Measurements from ENCODE around the gene FRMD4B. TPM values are rescaled to one million over a fixed set of nuclear protein-coding genes. Genes with fewer than 3 reads are reported as not detected.
A peak's percentile ranks its signal among the peaks of the same experiment; 100 is the strongest.

Gene FRMD4B
- total RNA-seq, 1 experiment from 2014 or later: 4.4 TPM

DNA sequence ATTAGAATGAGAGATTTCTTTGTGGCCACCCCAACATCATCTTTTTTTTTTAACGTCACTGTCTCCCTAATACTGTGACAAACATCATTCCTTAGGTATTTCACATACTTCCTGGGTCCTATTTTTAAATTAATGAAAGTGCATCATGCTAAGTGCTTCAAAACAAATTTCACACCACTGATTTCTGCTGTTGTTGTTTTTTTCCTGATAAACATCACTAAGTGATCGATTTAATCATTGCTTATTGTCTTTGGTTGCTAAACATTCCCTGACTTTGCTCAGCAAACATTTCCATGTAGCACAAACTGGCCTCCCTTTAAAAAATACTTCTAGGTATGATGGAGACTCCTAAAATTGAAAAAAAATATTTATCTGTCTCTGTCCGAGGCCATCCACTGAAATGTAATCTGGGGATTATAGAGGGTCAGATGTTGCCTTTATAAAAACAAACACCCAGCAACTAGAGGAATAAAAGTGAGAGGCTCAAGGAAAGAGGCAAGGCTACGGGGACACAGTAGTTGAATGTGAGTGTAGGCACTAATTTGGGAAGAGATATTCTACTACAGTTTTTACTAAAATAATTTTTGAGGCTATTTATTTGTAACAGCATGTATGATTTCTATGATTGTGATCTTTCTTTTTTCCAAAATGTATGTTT lies 243.0 kb downstream of the FRMD4B start:
- Histone ChIP-seq H3K27me3 (no peaks in the 10 kb centered on the region), H3K27ac (no peak overlapping the region)
- peak in 1 of 2 experiments; percentile 33 for DNase-seq

DNA sequence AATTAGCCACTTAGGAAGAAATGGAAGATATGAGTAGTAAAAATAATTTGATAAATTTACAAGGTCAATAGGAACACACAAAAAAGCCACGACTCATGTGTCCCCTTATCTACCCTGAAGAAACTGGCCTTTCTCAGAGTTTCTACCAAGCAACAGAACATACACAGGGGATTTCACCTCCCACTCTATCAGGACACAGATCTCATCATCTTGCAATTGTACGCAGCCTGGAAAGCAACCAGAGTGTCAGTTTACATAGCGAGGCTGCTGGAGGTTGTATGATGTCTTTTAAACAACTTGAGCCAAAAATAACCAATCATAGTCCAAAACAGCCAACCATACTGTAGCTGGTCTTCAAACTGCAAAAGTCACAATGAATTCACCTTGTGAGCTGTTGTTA lies 243.8 kb downstream of the FRMD4B start:
- H3K27ac ChIP-seq: no peak overlapping the region
- H3K27me3 ChIP-seq: no peaks in the 10 kb centered on the region
- peaks cover 19% of the 10 kb centered on the region for H3K4me1 ChIP-seq
- H3K36me3 ChIP-seq: no peaks in the 10 kb centered on the region
- H3K9me3 ChIP-seq (replicated peaks): no peaks in the 10 kb centered on the region
- H3K4me3 ChIP-seq: no peak overlapping the region
- DNase-seq: peak in 1 of 2 experiments; percentile 26

More for the DNA sequence above, 243.0 kb downstream of the FRMD4B start:
- no peaks in the 10 kb centered on the region for H3K9me3 ChIP-seq (replicated peaks)
- peaks cover 19% of the 10 kb centered on the region for H3K4me1 ChIP-seq
- H3K36me3 ChIP-seq: no peaks in the 10 kb centered on the region
- no peak overlapping the region for H3K4me3 ChIP-seq

DNA sequence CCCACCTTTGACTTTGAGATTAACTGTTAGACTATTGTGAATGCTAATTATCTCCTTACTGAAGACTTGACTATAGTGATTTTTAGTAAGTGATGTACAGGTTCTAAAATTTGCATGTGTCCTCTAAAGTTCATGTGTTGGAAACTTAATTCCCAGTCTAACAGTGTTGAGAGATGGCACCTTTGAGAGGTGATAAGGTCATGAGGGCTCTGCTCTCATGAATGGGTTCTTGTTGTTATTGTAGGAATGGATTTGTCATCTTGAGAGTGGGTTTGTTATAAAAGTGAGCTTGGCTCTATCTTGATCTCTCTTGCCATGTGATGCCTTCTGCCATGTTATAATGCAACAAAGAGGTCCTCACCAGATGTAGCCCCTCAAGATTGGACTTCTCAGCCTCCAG lies 244.6 kb downstream of the FRMD4B start:
- peaks cover 19% of the 10 kb centered on the region for H3K4me1 ChIP-seq
- DNase-seq: no peak
- H3K9me3 ChIP-seq (replicated peaks): no peaks in the 10 kb centered on the region
- no peaks in the 10 kb centered on the region for H3K36me3 ChIP-seq
- H3K27me3 ChIP-seq: no peaks in the 10 kb centered on the region
- no peak overlapping the region for H3K27ac ChIP-seq
- H3K4me3 ChIP-seq: no peak overlapping the region

- no peak for DNase-seq
- no peak overlapping the region for H3K27ac ChIP-seq
- no peaks in the 10 kb centered on the region for H3K9me3 ChIP-seq (replicated peaks)
- no peaks in the 10 kb centered on the region for H3K27me3 ChIP-seq
- no peaks in the 10 kb centered on the region for H3K36me3 ChIP-seq
- H3K4me1 ChIP-seq: peaks cover 3% of the 10 kb centered on the region
- no peak overlapping the region for H3K4me3 ChIP-seq
Observed at GRCh38 chr3:69137412-69137811, 248.5 kb downstream of the FRMD4B start.

DNA sequence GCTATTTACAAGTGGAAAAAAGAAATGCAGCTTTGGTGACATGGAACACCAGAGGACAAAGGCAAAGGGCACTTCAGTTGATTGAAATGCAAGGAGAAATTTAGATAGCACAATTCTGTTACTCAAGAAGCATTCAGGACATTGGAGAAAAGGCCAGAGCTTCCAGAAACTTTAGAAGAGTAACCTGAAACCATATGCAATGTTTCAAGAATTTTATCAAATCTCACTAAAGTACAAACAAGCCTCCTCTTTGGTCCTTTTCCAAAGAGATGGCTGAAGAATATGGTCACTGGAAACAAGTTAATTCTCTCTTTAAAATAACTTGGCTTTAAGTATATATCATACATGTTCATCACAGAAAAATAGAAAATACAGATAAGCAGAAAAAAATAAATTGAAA lies 248.9 kb downstream of the FRMD4B start:
- no peaks in the 10 kb centered on the region for H3K9me3 ChIP-seq (replicated peaks)
- no peaks in the 10 kb centered on the region; the same call in 1 of the 2 replicates for H3K4me1 ChIP-seq
- H3K4me3 ChIP-seq: no peak overlapping the region
- no peak for DNase-seq
- no peaks in the 10 kb centered on the region for H3K36me3 ChIP-seq
- no peaks in the 10 kb centered on the region for H3K27me3 ChIP-seq
- H3K27ac ChIP-seq: no peak overlapping the region

DNA sequence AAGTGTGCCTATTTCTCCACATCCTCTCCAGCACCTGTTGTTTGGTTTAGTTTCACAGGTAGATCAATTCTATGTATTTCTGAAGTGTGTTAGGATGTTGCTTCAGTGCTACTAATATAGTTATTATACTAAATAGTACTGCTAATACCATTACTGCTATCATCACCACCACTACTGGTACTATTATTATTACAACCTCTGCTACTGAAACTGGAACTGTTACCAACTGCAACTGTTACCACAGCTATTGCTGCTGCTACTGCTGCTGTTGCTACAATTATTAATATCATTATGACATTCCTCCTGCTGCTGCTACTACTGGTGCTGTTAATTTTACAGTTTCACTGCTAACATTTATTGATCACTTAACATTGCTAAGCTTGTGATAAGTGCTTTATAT lies 255.2 kb downstream of the FRMD4B start:
- Histone ChIP-seq H3K27ac (no peak overlapping the region), H3K4me3 (no peak overlapping the region), H3K9me3 (replicated peaks) (no peaks in the 10 kb centered on the region), H3K27me3 (no peaks in the 10 kb centered on the region), H3K36me3 (no peaks in the 10 kb centered on the region), H3K4me1 (no peaks in the 10 kb centered on the region)
- no peak for DNase-seq

GRCh38 chr3:69129531-69129930 lies 256.4 kb downstream of the FRMD4B start:
- H3K4me1 ChIP-seq: no peaks in the 10 kb centered on the region
- H3K27me3 ChIP-seq: no peaks in the 10 kb centered on the region
- H3K4me3 ChIP-seq: no peak overlapping the region
- no peak for DNase-seq
- H3K27ac ChIP-seq: no peak overlapping the region
- no peaks in the 10 kb centered on the region for H3K36me3 ChIP-seq
- no peaks in the 10 kb centered on the region for H3K9me3 ChIP-seq (replicated peaks)

- Histone ChIP-seq H3K4me3 (no peak overlapping the region), H3K27ac (no peak overlapping the region), H3K27me3 (no peaks in the 10 kb centered on the region), H3K4me1 (no peaks in the 10 kb centered on the region), H3K36me3 (no peaks in the 10 kb centered on the region), H3K9me3 (replicated peaks) (no peaks in the 10 kb centered on the region)
- no peak for DNase-seq
Observed at GRCh38 chr3:69128509-69128908, 257.4 kb downstream of the FRMD4B start.

GRCh38 chr3:69126999-69127398 lies 258.9 kb downstream of the FRMD4B start:
- H3K36me3 ChIP-seq: no peaks in the 10 kb centered on the region
- no peaks in the 10 kb centered on the region for H3K9me3 ChIP-seq (replicated peaks)
- H3K27me3 ChIP-seq: no peaks in the 10 kb centered on the region
- H3K27ac ChIP-seq: no peak overlapping the region
- H3K4me3 ChIP-seq: no peak overlapping the region
- DNase-seq: no peak
- H3K4me1 ChIP-seq: peaks cover 7% of the 10 kb centered on the region

- Histone ChIP-seq H3K4me1 (peaks cover 7% of the 10 kb centered on the region), H3K9me3 (replicated peaks) (no peaks in the 10 kb centered on the region), H3K36me3 (no peaks in the 10 kb centered on the region), H3K27me3 (no peaks in the 10 kb centered on the region), H3K4me3 (no peak overlapping the region), H3K27ac (no peak overlapping the region)
- DNase-seq: no peak
Observed at GRCh38 chr3:69126216-69126615, 259.7 kb downstream of the FRMD4B start.

GRCh38 chr3:69122403-69122802 lies 263.5 kb downstream of the FRMD4B start, which contains the start of gene LMOD3:
Gene LMOD3 (minus strand): TSS chr3:69122595. CDS start chr3:69122386, 209 bp downstream.
- no peak within 1 kb of the TSS for H3K27ac ChIP-seq

DNA sequence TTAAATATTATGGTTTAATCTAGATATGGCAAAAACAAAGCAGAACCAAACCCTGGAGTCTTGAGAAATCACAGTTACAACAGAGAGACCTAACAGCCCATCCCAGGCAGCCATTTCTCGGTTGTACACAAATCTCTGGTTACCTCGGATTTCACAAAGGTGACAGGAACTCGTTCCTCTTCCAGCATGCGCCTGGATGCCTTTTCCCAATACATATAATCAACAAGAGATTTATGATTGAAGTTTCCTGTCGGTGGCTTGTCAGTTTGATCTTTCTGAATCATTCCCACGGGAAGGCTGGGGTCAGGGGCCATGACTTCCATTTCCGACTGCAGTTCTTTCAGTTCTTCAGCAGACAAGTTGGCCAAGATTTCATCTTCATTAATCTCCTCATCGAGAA lies 263.9 kb downstream of the FRMD4B start:
- Histone ChIP-seq H3K4me3 (peak overlapping the region; percentile 51), H3K4me1 (peaks cover 10% of the 10 kb centered on the region), H3K36me3 (no peaks in the 10 kb centered on the region), H3K27ac (no peak overlapping the region), H3K9me3 (replicated peaks) (no peaks in the 10 kb centered on the region), H3K27me3 (no peaks in the 10 kb centered on the region)
- DNase-seq: peak in 1 of 2 experiments; percentile 15

More at GRCh38 chr3:69122403-69122802, 263.5 kb downstream of the FRMD4B start, which contains the start of gene LMOD3:
- peak; percentile 66 to 80 for DNase-seq
- H3K4me1 ChIP-seq: peaks cover 7% of the 10 kb centered on the region
- H3K27me3 ChIP-seq: no peaks in the 10 kb centered on the region
- H3K36me3 ChIP-seq: no peaks in the 10 kb centered on the region
- H3K9me3 ChIP-seq (replicated peaks): no peaks in the 10 kb centered on the region
- H3K4me3 ChIP-seq: peak within 1 kb of the TSS; percentile 51

DNA sequence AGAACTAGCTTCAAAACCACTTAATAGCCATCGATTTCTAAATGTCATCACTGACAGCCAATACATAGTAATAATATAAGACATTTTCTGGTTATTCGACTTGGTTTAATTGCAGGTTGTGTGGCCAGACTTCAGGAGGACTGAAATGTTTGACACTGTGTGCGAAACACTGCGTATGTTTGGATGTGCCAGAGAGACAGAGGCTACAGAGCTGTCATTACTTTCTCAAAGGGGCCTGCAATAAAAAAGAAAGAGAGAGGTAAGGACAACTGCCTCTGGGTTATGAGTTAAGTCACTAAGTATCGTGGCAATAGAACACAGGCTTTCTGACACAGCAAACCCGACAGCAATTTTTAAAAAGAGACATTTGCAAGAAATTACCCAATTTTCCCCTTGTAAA lies 264.4 kb downstream of the FRMD4B start:
- no peak overlapping the region for H3K27ac ChIP-seq
- H3K36me3 ChIP-seq: no peaks in the 10 kb centered on the region
- H3K27me3 ChIP-seq: no peaks in the 10 kb centered on the region
- no peaks in the 10 kb centered on the region for H3K9me3 ChIP-seq (replicated peaks)
- peak overlapping the region; percentile 51 for H3K4me3 ChIP-seq
- no peak for DNase-seq
- peaks cover 15% of the 10 kb centered on the region for H3K4me1 ChIP-seq

DNA sequence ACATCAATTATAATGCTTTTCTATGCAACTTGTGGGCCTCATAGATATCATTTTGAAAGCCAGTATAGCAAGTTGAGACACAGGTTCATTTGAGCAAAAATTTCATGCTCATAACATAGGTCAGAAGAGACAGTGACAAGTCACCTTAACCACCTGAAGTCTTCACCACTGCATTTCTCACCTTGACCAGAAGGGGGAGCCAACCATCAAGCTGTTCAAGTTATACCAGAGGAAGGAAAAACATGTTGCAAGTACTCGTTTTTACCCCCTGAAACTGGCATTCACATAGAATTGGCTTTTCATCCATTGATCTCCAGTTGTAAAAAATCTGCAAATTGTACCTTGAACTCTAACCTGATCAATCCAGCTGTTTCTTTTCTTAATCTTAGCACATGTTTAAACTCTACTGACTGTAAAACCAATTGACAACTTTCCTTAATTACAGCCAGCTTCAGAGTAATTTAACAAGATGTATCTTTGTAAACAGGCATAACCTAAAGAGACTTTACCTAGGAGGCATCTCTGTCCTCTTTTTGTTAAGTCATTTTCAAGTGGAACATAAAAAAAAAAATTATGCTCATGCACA lies 264.9 kb downstream of the FRMD4B start:
- Histone ChIP-seq H3K27ac (no peak overlapping the region), H3K4me3 (no peak overlapping the region), H3K9me3 (replicated peaks) (no peaks in the 10 kb centered on the region), H3K36me3 (no peaks in the 10 kb centered on the region), H3K27me3 (no peaks in the 10 kb centered on the region), H3K4me1 (peaks cover 19% of the 10 kb centered on the region)
- DNase-seq: peak; percentile 48 to 81
